Umbilical cord (tissue), 2 donors: ENCODE data around the gene SPSB3. TPM values are rescaled to one million over a fixed set of nuclear protein-coding genes. Genes with fewer than 3 reads are reported as not detected.
"Not testable (repeated sequence)": the region's sequence is repeated elsewhere in the genome, so short reads cannot be mapped to it uniquely, and the experiment has no call there.

Source experiments
- DNase-seq: peaks from one replicate; pipeline ENCODE4 v3.0.0-alpha.2; 2015; ENCODE audit warnings: low spot score
- total RNA-seq: library from RNA; depleted of rRNA; stranded (reverse); fragments of >200 nt; gene quantifications from one replicate; pipeline ENCODE4 v1.2.3, GENCODE V29; 2014; ENCODE audit warnings: low replicate concordance; ENCODE audit not compliant: insufficient read depth

Gene SPSB3
- total RNA-seq, 1 donor from 2014 or later: 37.6 TPM

DNA sequence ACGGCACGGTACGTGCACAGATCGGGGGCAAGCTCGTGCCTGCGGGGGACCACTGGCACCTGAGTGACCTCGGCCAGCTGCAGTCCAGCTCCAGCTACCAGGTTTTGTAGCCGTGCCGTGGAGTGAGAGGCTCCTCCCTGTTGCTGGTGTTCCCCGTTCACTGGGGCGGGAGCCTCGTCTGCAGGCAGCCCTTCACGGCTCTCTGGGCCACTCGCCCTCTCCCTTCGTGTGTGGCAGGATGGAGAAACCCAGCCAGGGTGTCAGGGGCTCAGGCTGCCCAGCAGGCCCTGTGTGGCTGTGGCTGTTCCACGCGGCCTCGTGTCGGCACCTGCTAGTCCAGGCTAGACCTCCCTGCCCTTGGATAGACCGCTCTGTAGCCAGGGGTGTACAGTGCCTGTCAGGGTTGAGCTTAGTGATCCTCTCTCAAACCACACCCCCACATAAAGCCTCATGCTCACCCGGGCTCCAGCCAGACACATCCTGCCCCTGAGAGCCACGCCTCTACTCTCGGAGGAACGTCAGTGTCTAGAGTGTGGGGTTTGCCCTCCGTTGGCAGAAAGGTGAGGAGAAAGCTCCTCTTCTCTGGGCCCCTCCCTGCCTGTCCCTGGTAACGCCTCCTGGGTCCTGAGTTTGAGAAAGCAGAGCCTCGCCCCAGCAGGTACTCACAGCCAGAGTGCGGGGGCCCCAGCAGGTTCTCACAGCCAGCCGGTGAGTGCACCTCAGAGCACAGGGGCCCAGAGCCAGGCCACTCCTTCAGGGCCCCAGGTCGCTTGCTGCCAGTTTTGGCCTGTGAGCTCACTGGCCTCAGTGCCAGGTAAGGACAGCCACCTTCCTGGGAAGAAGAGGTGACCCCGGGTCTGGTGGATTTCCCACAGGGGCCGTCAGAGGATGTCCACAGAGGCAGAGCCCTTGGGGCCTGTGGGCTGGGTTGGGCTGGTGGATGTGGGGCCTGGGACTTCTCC is 38.7 kb downstream of the SPSB3 start:
- no peak for DNase-seq

DNA sequence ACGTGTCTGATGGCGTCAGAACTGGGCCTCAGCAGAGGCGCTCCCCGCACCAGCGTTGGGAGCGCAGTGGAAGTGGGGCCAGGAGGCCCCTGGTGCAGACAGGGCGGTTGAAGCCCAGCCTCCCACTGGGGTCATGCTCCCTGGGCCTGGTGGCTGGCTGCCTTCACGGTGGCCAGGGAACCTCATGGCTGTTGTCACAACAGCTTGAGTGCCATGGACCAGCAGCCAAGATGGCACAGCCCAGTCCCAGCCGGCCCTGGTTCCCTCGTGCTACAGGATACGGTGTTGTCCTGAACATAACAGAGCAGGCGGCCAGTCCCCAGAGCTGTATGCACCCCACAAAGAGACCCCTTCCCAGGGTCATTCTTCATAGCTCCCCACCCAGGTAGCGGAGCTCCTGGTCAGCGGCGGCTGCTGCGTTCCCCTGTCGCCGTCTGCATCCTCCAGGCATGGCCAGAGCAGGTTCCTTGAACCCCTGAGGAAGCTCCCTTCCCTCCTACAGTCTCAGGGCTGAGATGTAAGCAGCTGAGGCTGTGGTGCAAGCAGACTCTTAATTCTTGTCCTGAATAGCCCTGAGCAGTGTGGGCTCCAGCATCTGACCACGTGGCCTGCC is 40.7 kb downstream of the SPSB3 start:
- DNase-seq: no peak

DNA sequence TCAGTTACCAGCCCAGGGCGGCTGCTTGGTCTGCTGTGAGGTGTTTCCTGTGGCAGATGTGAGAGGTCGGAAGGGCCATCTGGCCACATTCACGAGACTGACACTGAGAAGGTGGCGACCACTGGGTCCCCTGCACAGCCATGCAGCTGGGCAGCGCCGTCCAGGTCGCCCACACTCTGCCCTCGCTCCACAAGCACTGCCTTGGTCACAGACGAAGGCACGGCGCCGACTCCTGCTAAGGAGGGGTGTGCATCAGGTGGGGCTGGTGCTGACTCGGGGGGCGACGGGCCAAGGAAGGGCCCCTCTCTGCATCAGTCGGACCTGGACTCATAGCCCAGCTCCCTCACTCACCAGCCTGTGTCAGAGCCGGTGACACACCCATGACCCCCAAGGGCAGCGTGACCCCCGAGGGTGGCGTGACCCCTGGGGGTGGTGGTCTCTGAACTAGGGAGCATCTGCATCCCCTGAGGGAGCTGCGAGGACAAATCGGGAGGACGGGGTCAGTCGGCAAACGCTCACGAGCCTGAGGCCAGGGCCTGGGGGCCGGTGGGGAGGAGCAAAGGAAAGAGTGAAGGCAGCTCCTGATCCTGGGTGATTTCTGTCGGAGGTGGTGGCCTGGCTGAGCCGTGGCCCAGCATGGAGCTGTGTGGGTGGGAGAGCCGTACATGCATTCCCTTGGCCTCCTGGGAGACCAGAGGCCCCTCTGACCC is 41.4 kb downstream of the SPSB3 start:
- DNase-seq: no peak

DNA sequence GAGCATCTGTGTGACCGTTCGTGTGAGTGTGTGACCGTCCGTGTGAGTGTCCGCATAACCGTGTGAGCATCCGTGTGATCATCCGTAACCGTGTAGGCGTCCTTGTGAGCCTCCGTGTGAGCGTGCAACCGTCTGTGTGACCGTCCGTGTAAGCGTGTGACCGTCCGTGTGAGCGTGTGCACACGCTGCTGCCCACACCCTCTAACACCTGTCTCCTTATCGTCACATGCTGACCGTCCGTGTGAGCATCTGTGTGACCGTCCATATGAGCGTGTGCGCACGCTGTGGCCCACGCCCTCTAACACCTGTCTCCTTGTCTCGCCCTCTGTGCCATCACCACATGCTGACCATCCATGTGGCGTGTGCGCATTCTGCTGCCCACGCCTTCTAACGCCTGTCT is 42.1 kb downstream of the SPSB3 start:
- DNase-seq: no peak

DNA sequence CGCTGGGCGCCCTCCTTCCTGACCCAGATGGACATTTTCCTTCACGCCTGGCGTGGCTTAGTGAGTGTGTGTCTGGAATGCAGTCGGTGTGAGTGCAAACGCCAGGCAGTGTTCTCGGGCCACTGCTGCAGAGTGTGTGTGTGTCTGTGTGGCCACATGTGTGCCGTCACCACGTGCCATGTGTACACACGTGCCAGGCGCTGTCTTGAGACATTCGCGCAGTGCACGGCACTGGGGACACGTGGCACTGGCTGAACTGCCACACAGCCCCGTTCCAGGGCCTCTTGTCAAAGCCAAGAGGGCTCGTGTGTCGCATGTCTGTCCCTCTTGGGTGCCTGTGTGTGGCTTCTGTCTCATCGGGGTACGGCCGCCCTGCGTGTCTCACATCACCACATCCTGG is 47.6 kb downstream of the SPSB3 start:
- no peak for DNase-seq

DNA sequence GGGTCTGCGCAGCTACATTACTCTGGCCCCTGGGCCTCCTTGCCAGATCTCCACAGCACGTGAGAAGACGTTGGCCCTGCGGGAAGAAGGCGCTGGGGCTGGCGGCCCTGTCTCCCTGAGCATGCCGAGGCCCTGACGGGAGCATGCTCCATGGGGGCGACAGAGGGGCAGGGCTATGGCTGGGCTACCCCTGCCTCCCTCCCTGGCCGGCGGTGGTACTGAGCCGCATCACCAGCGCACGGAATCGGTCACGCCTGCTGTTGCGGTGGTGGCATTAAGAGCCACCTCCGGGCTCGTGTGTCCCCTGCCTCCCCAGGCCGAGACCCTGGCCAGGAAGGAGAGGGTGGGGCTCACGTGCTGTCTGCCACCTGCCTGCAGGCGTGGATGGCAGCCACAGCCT is 48.2 kb downstream of the SPSB3 start:
- DNase-seq: no peak

DNA sequence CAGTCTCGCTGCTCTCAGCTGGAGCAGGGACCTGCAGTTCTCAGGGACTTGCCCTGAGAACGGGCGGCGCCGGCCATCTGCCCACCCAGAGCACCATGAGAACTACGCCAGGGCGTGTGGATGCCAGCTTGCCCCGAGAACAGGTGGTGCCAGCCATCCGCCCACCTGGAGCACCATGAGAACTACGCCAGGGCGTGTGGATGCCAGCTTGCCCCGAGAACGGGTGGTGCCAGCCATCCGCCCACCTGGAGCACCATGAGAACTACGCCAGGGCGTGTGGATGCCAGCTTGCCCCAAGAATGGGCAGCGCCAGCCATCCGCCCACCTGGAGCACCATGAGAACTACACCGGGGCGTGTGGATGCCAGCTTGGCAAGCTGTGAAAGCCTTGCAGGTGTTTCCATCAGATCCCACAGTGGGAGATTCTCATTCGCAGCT is 49.8 kb downstream of the SPSB3 start:
- not testable (repeated sequence) for DNase-seq

DNA sequence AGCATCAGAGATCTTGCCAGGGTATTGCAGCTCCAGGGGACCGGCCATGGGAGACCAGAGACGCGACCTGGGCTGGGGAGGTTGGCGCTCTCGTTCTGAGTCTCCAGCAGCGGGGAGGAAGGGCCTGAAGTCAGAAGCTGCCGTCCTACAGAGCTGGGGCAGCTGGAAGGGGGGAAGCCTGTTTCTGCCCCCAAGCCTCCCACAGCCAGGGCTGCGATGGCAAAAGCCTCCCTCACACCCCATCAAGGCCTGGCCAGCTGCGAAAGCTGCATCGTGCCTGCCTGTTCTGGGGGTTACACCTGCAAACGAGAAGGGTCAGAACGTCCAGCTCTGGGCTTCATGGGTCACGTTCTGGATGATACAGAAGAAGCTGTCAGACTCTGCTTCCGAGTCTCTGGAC is 50.3 kb downstream of the SPSB3 start:
- DNase-seq: no peak

DNA sequence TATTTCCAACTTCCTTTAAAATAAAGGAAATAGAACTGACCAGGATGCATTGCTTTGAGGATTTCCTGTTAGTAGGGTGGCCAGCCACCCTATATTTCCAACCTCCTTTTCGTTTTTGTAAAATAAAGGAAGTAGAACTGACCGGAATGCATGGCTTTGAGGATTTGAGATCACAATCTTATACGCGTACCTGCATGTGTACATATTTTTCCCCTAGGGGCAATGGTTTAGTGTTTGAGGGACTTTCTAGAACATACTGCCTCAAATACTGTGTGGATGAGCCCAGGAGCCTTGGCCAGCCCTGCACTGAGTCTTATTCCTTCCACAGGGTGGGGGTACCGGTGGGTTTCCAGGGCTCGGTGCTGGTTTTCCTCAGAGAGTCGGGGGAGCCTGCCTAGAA is 50.8 kb downstream of the SPSB3 start:
- no peak for DNase-seq

DNA sequence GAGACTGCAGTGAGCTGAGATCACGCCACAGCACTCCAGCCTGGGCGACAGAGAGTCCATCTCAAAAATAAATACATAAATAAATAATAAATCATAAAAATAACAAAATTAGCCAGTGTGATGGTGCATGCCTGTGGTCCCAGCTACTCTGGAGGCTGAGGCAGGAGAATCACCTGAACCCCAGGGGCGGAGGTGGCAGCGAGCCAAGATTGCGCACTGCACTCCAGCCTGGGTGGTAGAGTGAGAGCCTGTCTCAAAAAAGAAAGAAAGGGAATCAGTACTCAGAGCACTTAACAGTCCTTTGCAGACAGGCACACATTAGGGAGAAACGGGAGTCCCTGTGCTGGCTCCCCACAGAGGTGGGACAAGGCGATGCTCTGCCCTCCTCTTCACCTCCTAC is 51.3 kb downstream of the SPSB3 start:
- DNase-seq: no peak

DNA sequence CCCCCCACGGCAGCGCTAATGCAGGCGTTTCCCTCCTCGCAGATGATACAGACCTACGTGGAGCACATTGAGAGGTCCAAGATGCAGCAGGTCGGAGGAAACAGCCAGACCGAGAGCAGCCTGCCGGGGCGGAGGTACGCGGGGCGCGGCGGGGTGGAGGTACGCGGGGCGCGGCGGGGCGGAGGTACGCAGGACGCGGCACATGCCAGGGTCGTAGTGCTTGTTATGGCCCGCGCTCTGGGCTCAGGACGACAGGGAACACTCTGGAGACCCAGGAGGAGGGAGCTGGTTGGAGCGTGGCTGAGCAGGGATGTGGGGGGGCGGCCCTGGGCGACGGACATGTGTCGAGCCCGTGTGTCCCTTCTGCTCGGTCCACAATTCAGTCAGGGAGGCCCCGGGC is 52.9 kb downstream of the SPSB3 start:
- no peak for DNase-seq

DNA sequence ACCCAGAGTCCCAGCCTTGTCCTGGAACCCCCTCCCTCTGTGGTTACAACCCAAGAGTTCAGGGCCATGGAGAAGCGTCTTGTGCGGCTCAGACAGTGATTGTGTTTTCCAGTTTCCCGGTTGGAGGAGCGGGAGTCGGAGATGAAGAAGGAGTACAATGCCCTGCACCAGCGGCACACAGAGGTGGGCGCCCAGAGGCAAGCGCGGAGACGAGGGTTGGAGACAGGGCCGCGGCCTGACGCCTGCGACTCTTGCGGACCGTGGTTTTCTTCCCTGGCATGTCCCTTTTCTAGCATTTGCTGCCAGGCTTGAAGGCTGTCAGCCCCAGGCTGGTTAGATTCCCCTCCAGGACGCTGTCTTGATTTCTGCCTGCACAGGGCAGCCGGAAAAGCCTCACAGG is 53.3 kb downstream of the SPSB3 start:
- DNase-seq: no peak

DNA sequence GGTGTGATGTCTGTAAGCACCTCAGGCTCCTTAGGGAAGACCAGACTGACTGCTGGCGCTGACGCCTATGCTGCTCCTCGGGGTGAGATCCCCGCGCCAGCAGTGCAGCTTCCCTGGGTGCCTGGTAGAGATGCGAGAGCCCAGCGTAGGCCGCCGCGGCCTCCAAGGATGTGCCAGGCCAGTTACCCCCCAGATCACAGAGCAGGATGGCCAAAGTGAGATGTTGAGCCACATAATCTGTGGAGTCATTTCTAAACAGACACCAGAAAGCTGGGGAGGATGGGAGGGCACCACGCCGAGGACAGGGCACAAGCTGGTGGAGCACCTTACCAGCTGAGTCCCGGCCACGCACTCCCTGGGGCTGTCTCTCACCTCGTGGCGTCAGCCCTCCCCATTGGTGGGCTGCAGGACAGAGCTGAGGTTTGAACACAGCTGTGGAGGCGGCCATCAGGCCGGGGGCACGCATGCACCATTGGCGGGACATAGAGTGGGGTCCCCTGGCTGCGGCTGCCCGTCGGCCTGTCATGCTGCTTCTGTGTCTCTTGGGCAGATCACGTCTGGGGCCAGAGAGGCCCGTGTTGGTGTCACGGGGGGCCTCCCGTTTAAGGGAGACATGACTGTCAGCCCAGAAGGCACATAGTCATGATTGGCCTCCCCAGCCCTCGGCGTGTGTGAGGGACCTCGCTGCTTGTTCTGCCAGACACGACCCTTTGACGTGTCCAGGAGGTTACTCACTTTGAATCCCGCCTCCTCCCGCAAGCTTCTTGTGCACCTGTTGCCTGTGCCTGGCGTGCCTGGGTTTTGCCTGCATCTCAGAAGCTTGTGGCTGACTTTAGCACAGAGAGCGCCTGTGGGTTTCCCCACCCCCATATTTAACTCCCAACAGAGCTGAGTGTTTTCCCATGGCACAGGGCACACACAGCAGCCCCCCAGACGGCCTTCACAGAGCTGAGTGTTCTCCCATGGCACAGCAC is 54.4 kb downstream of the SPSB3 start:
- DNase-seq: no peak

Other genes with a start within 250 kb of the SPSB3 start
- gene TMEM204, start 248.9 kb downstream of the SPSB3 start, total RNA-seq: 6.7 TPM
- gene IFT140, start 170.5 kb downstream of the SPSB3 start, total RNA-seq: 17.1 TPM
- gene CRAMP1, start 170.2 kb downstream of the SPSB3 start, total RNA-seq: 6.0 TPM
- gene JPT2, start 104.3 kb downstream of the SPSB3 start, total RNA-seq: 37.8 TPM
- gene MAPK8IP3, start 76.4 kb downstream of the SPSB3 start, total RNA-seq: 60.2 TPM
- 33.0 TPM for gene NME3, start 11.0 kb downstream of the SPSB3 start, total RNA-seq
- 7.2 TPM for gene EME2, start 9.8 kb downstream of the SPSB3 start, total RNA-seq
- gene MRPS34, start 9.4 kb downstream of the SPSB3 start, total RNA-seq: 26.5 TPM
- 73.7 TPM for gene NUBP2, start 389 bp upstream of the SPSB3 start, total RNA-seq
- 0.96 TPM for gene IGFALS, start 11.1 kb upstream of the SPSB3 start, total RNA-seq
- 34.4 TPM for gene HAGH, start 44.3 kb upstream of the SPSB3 start, total RNA-seq
- gene FAHD1, start 44.6 kb upstream of the SPSB3 start, total RNA-seq: 36.1 TPM
- not detected for gene MEIOB, start 89.6 kb upstream of the SPSB3 start, total RNA-seq
- not detected for gene HS3ST6, start 135.8 kb upstream of the SPSB3 start, total RNA-seq
- 2.2 TPM for gene MSRB1, start 160.6 kb upstream of the SPSB3 start, total RNA-seq
- not detected for gene RPL3L, start 172.1 kb upstream of the SPSB3 start, total RNA-seq
- 111 TPM for gene NDUFB10, start 177.0 kb upstream of the SPSB3 start, total RNA-seq
- 1,669 TPM for gene RPS2, start 182.3 kb upstream of the SPSB3 start, total RNA-seq
- not detected for gene RNF151, start 184.3 kb upstream of the SPSB3 start, total RNA-seq
- gene TBL3, start 189.5 kb upstream of the SPSB3 start, total RNA-seq: 10.4 TPM
- not detected for gene NOXO1, start 198.9 kb upstream of the SPSB3 start, total RNA-seq
- gene GFER, start 201.6 kb upstream of the SPSB3 start, total RNA-seq: 12.0 TPM
- gene SYNGR3, start 207.4 kb upstream of the SPSB3 start, total RNA-seq: 2.4 TPM
- gene ZNF598, start 227.2 kb upstream of the SPSB3 start, total RNA-seq: 4.8 TPM
- gene NPW, start 237.2 kb upstream of the SPSB3 start, total RNA-seq: not detected
- 30.3 TPM for gene NHERF2, start 244.3 kb upstream of the SPSB3 start, total RNA-seq